Activated CD8-positive, alpha-beta memory T cell treated with anti-CD3 and anti-CD28 coated beads for 1 hour (primary cell): ENCODE measurements around the gene REEP3.
"Not testable (repeated sequence)": the region's sequence is repeated elsewhere in the genome, so short reads cannot be mapped to it uniquely, and the experiment has no call there.

ENCODE experiments used
- DNase-seq, 2 donors: peaks; one replicate each; pipeline ENCODE4 v3.0.0-alpha.2; 2020; ENCODE audit warnings: low read depth in 1 of 2; ENCODE audit errors: extremely low read depth in 1 of 2

REEP3 gene

GRCh38 chr10:63657761-63658160, 136.6 kb downstream of the REEP3 start:
- no peak for DNase-seq

GRCh38 chr10:63660941-63661340, 139.7 kb downstream of the REEP3 start:
- DNase-seq = not testable (repeated sequence)

- no peak for DNase-seq
Observed at GRCh38 chr10:63661347-63661746, 140.1 kb downstream of the REEP3 start.

GRCh38 chr10:63664341-63664885, 143.2 kb downstream of the REEP3 start:
- no peak for DNase-seq

GRCh38 chr10:63665006-63665580, 143.9 kb downstream of the REEP3 start:
- DNase-seq = not testable (repeated sequence)

- DNase-seq = no peak
Observed at GRCh38 chr10:63665670-63666134, 144.5 kb downstream of the REEP3 start.

GRCh38 chr10:63666836-63667383, 145.7 kb downstream of the REEP3 start:
- DNase-seq = no peak

- no peak for DNase-seq
Observed at GRCh38 chr10:63667596-63668480, 146.6 kb downstream of the REEP3 start.

GRCh38 chr10:63670291-63670898, 149.2 kb downstream of the REEP3 start:
- no peak for DNase-seq

GRCh38 chr10:63671317-63671937, 150.2 kb downstream of the REEP3 start:
- DNase-seq = no peak

- no peak for DNase-seq
Observed at GRCh38 chr10:63672491-63672890, 151.3 kb downstream of the REEP3 start.

GRCh38 chr10:63673246-63673645, 152.0 kb downstream of the REEP3 start:
- DNase-seq = no peak

- DNase-seq = no peak
Observed at GRCh38 chr10:63673846-63674245, 152.6 kb downstream of the REEP3 start.
